Body of pancreas (tissue), 4 donors: ENCODE results near the gene ATP9B.

ENCODE experiments used
- POLR2A ChIP-seq, 3 donors: fragments of 450-650 bp; IDR thresholded peaks; one replicate each; pipeline ENCODE4 v1.6.1; 2016; ENCODE audit warnings: antibody characterized with exemption in 3 of 3, mild to moderate bottlenecking in 2 of 3
- TF ChIP-seq, protein P1 (sequence below), 7 experiments: fragments of 450-650 bp in 4 of 7; fragments of 200-600 bp in 3 of 7; sonication (generic) in 3 of 7; IDR thresholded peaks; one replicate each; pipeline ENCODE4 v1.5.1; 2016 to 2019; ENCODE audit warnings: antibody characterized with exemption in 7 of 7

- TF ChIP-seq, protein P1, sequence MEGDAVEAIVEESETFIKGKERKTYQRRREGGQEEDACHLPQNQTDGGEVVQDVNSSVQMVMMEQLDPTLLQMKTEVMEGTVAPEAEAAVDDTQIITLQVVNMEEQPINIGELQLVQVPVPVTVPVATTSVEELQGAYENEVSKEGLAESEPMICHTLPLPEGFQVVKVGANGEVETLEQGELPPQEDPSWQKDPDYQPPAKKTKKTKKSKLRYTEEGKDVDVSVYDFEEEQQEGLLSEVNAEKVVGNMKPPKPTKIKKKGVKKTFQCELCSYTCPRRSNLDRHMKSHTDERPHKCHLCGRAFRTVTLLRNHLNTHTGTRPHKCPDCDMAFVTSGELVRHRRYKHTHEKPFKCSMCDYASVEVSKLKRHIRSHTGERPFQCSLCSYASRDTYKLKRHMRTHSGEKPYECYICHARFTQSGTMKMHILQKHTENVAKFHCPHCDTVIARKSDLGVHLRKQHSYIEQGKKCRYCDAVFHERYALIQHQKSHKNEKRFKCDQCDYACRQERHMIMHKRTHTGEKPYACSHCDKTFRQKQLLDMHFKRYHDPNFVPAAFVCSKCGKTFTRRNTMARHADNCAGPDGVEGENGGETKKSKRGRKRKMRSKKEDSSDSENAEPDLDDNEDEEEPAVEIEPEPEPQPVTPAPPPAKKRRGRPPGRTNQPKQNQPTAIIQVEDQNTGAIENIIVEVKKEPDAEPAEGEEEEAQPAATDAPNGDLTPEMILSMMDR (IDR thresholded peaks at IDR 0.05) = no peak
- no peak for TF ChIP-seq POLR2A (IDR thresholded peaks at IDR 0.05)
Measured at GRCh38 chr18:79107886-79108285, 38.7 kb downstream of the ATP9B start.
